HG03095 (cell line): ENCODE measurements around the gene ADAD2.

Experiments
- ATAC-seq: cut with Tn5 transposase; IDR thresholded peaks from one replicate; pipeline ENCODE4 v1.9.1; 2021; ENCODE audit warnings: moderate library complexity; ENCODE audit not compliant: unreplicated experiment

ADAD2 gene

GRCh38 chr16:84244728-84245127 is 53.8 kb downstream of the ADAD2 start:
- no peak for ATAC-seq

DNA sequence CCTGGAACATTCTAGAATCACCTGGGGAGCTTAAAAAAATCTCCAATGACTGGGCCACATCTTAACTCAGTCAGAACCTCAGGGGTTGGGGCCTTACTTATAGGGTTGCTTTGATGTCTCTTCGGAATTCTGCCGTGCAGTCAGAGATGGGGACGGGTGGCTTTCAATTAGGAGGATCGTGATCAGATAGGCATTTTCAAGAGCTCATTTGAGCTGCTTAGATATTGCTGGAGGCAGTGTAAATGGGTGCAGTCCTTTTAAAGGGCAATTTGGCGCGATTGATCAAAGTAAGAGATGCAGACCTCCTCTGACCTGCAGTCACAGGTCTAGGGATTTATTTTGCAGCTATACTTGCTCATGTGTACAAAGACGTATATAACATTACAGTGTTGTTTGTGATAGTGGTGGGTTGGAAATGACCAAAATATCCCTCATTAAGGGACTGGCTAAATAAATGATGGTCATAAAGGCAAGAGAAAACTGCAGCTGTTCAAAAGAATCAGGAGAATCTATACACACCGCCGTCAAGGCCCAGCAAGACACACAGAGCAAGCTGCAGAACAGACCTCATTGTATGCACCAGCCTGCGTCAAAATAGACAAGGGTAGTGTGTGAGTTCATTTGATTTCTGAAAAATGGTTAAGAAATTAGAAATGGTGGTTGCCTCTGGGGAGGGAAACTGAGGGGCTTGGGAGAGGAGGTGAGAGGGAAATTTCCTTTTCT is 55.2 kb downstream of the ADAD2 start:
- ATAC-seq: no peak

GRCh38 chr16:84246679-84247077 is 55.7 kb downstream of the ADAD2 start:
- ATAC-seq: no peak
